Activated naive CD8-positive, alpha-beta T cell (primary cell): ENCODE measurements around the gene FGF3.

Source experiments
- H3K27ac Mint-ChIP-seq: one replicate; pipeline ENCODE4 v1.8.0; 2021; ENCODE audit warnings: mixed read lengths
- H3K27me3 Mint-ChIP-seq: one replicate; pipeline ENCODE4 v1.8.0; 2021; ENCODE audit warnings: mixed read lengths
- H3K36me3 Mint-ChIP-seq: one replicate; pipeline ENCODE4 v1.8.0; 2021; ENCODE audit warnings: mixed read lengths
- H3K4me1 Mint-ChIP-seq: one replicate; pipeline ENCODE4 v1.8.0; 2021; ENCODE audit warnings: low read depth, mixed read lengths
- H3K4me3 Mint-ChIP-seq: one replicate; pipeline ENCODE4 v1.8.0; 2021; ENCODE audit warnings: mild to moderate bottlenecking, mixed read lengths
- H3K9me3 Mint-ChIP-seq: one replicate; pipeline ENCODE4 v1.8.0; 2021; ENCODE audit warnings: low read depth, mixed read lengths

FGF3 gene

GRCh38 chr11:69807106-69807815 is 12.0 kb downstream of the FGF3 start:
- Mint-ChIP-seq H3K36me3 (no peaks in the 10 kb centered on the region), H3K9me3 (no peaks in the 10 kb centered on the region), H3K27me3 (peaks cover 6% of the 10 kb centered on the region), H3K4me1 (no peaks in the 10 kb centered on the region), H3K4me3 (no peak overlapping the region), H3K27ac (no peak overlapping the region)

DNA sequence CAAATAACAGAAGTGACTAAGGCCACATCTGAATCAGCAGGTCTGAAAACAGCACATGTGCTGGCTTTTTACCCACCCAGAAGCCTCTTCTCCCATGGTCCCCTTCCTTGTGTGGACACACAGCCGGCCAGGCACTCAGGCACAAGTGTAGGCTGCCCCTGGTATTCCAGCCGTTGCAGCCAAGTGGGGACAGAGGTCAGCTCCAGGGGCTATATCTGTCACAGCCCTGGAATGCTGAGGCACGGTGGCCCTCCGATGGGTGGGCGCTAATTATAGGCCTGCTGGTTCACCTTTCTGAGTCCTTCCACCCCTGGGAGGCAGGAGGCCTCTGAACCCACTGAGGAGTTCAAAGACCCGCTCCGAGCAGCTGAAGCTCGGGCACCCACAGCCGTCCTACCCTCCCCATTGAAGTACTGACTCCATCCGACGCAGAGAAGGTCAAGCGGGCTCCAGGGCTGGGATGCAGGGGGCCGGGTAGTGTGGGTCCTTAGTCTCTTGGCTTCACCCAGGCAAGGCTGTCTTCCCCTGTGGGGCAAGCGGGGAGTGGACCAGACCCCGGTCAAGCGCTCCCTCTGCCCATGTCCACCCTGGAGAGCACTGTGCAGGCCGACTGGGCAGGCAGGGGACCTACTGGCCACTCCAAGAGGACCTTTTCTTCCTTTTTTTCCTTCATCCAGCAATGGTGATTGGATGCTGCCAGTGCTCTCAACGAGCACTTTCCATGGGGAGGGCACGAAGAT is 14.3 kb downstream of the FGF3 start:
- no peaks in the 10 kb centered on the region for H3K36me3 Mint-ChIP-seq
- no peaks in the 10 kb centered on the region for H3K9me3 Mint-ChIP-seq
- no peaks in the 10 kb centered on the region for H3K4me1 Mint-ChIP-seq
- no peak overlapping the region for H3K4me3 Mint-ChIP-seq
- peaks cover 6% of the 10 kb centered on the region for H3K27me3 Mint-ChIP-seq
- H3K27ac Mint-ChIP-seq: no peak overlapping the region

GRCh38 chr11:69803604-69804218 is 15.5 kb downstream of the FGF3 start:
- peaks cover 2% of the 10 kb centered on the region for H3K27me3 Mint-ChIP-seq
- no peaks in the 10 kb centered on the region for H3K4me1 Mint-ChIP-seq
- H3K4me3 Mint-ChIP-seq: no peak overlapping the region
- H3K27ac Mint-ChIP-seq: no peak overlapping the region
- no peaks in the 10 kb centered on the region for H3K36me3 Mint-ChIP-seq
- H3K9me3 Mint-ChIP-seq: no peaks in the 10 kb centered on the region

DNA sequence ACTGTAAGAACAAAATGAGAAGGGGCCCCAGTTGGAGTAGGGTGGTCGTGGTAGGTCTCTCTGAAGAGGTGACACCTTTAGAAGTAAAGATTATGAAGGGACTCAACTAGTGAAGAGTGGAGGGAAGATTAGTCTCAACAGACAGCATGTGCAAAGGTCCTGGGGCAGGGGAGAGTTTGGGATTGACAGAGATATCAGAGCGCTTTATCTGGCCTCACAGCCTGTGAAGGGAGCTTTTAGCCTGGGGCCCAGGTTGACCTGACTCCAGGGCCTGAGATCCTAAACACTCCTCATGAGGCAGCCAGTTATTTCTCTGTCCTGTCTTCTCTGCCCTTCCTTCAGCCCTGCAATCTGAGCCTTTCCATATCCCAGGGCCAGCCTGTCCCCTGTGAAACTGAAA is 16.2 kb downstream of the FGF3 start:
- Mint-ChIP-seq H3K27me3 (peaks cover 2% of the 10 kb centered on the region), H3K9me3 (no peaks in the 10 kb centered on the region), H3K27ac (no peak overlapping the region), H3K4me3 (no peak overlapping the region), H3K36me3 (no peaks in the 10 kb centered on the region), H3K4me1 (no peaks in the 10 kb centered on the region)

- H3K9me3 Mint-ChIP-seq: no peaks in the 10 kb centered on the region
- no peaks in the 10 kb centered on the region for H3K4me1 Mint-ChIP-seq
- H3K27me3 Mint-ChIP-seq: peaks cover 2% of the 10 kb centered on the region
- no peak overlapping the region for H3K27ac Mint-ChIP-seq
- H3K36me3 Mint-ChIP-seq: no peaks in the 10 kb centered on the region
- no peak overlapping the region for H3K4me3 Mint-ChIP-seq
These were observed 16.6 kb downstream of the FGF3 start for GRCh38 chr11:69802590-69802989.

DNA sequence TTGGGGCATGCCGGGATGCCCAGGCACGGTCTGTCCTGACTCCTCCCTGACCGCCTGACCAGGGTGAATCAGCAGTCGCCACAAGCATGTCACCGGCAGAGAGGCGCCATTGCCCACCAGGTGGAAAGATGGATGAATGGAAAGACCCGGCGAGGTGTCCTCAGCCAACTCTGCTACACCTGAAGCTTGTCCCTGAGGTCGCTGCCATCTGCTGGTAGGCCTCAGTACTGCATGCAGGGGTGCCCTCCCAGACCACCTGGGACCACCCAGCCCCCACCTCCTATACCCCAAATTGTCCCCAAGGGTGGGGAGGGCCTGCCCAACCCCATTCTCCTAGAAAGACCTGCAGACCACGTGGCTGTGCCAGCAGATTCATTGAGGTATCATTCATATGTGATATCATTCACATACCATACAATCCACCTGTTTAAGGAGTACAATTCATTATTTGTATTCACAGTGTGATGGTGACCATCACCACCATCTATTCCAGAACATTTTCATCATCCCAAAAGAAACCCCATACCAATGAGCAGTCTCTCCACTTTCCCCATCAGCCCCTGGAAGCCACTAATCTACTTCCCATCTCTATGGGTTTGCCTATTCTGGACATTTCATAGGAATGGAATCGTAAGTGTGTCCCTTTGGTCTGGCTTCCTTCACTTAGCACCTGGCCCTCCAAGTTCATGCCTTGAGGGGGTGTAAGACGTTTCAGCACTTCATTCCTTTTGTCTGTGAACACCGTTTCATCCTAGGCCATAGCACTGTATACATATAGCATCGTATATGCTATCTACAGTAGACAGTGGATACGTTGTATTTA is 17.5 kb downstream of the FGF3 start:
- no peak overlapping the region for H3K27ac Mint-ChIP-seq
- H3K36me3 Mint-ChIP-seq: no peaks in the 10 kb centered on the region
- H3K27me3 Mint-ChIP-seq: peaks cover 2% of the 10 kb centered on the region
- H3K4me1 Mint-ChIP-seq: no peaks in the 10 kb centered on the region
- H3K9me3 Mint-ChIP-seq: no peaks in the 10 kb centered on the region
- no peak overlapping the region for H3K4me3 Mint-ChIP-seq

GRCh38 chr11:69800278-69800677 is 18.9 kb downstream of the FGF3 start:
- Mint-ChIP-seq H3K4me1 (no peaks in the 10 kb centered on the region), H3K36me3 (no peaks in the 10 kb centered on the region), H3K27me3 (peaks cover 2% of the 10 kb centered on the region), H3K9me3 (no peaks in the 10 kb centered on the region), H3K27ac (no peak overlapping the region), H3K4me3 (no peak overlapping the region)

DNA sequence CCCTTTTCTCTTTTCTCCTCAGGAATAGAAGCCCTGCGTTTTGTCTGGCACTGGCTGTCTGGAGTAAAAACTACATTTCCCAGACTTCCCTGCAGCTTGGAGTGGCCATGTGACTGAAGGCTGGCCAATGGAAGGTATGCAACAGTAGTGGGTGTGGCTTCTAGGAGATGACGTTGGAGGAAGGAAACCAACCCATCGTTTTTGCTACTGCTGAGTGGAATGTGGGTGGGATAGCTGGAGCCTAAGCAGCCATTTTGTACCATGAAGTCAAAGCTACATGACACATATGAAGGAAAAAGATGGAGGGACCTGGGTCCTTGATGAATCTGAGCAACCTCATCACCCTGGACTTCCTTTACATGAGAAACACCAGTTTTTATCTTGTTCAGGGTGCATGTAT is 19.6 kb downstream of the FGF3 start:
- Mint-ChIP-seq H3K27me3 (peaks cover 2% of the 10 kb centered on the region), H3K27ac (no peak overlapping the region), H3K36me3 (no peaks in the 10 kb centered on the region), H3K9me3 (no peaks in the 10 kb centered on the region), H3K4me1 (no peaks in the 10 kb centered on the region), H3K4me3 (no peak overlapping the region)

DNA sequence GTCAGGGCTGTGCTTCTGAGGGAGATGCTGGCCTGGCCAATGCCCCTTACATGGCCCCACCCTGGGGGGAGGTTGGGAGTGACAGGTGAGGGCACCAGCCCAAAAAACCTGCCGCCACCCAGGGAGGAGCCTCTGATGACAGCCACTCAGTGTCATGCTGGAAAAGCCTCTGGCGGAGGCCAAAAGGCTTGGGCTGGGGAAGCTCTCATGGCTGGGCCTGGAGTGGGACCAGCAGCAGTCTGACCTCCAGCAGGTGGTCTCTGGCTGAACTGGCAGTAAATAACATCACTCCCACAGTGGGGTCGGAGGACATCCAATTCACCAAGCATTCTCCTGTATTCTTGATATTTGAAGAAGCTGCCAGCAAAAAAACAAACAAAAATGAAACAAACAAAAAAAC is 20.1 kb downstream of the FGF3 start:
- H3K36me3 Mint-ChIP-seq: no peaks in the 10 kb centered on the region
- no peaks in the 10 kb centered on the region for H3K9me3 Mint-ChIP-seq
- no peak overlapping the region for H3K4me3 Mint-ChIP-seq
- H3K27ac Mint-ChIP-seq: no peak overlapping the region
- no peaks in the 10 kb centered on the region for H3K4me1 Mint-ChIP-seq
- peaks cover 2% of the 10 kb centered on the region for H3K27me3 Mint-ChIP-seq

DNA sequence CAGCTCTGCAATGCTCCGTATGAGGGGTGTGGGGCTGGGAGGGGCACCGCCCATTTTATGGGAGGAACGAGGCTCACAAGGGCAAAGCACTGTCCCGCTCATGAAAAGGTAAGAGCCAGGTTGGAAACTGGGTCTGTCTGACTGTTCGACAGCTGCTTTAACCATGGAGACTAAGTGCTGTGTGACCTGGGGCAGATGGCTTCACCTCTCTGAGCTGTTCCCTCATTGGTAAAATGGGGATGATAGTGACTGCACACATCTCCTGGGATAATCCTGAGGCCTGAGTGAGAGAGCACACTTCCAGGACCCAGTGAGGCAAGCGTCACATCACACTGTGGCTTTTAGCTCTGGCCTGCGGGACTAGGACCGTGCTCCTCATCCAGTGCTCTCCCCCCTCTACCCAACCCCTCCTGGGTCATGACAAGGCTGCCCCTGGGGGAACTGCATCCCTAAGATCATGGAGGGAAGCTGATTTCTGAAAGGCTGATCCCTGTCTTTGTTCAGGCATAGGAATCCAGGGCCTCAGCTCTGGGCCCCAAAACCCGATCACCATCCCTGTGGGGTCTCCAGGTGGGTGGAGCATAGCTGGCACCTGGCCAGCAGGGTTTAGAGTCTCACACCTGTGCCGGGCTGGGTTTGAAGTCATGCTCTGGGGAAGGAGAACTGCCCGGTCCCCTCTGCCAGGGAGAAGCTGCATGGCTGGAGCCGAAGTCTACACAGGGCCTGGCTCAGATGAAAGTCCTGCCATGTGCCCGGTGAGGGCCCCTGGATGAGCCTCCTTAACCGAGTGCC is 21.3 kb downstream of the FGF3 start:
- no peaks in the 10 kb centered on the region for H3K9me3 Mint-ChIP-seq
- peaks cover 2% of the 10 kb centered on the region for H3K27me3 Mint-ChIP-seq
- H3K4me3 Mint-ChIP-seq: no peak overlapping the region
- H3K36me3 Mint-ChIP-seq: no peaks in the 10 kb centered on the region
- H3K4me1 Mint-ChIP-seq: no peaks in the 10 kb centered on the region
- H3K27ac Mint-ChIP-seq: no peak overlapping the region

GRCh38 chr11:69797156-69797555 is 22.1 kb downstream of the FGF3 start:
- Mint-ChIP-seq H3K27me3 (no peaks in the 10 kb centered on the region), H3K9me3 (no peaks in the 10 kb centered on the region), H3K4me3 (no peak overlapping the region), H3K4me1 (no peaks in the 10 kb centered on the region), H3K27ac (no peak overlapping the region), H3K36me3 (no peaks in the 10 kb centered on the region)

- no peaks in the 10 kb centered on the region for H3K9me3 Mint-ChIP-seq
- H3K4me3 Mint-ChIP-seq: no peak overlapping the region
- H3K27me3 Mint-ChIP-seq: no peaks in the 10 kb centered on the region
- no peak overlapping the region for H3K27ac Mint-ChIP-seq
- no peaks in the 10 kb centered on the region for H3K36me3 Mint-ChIP-seq
- H3K4me1 Mint-ChIP-seq: no peaks in the 10 kb centered on the region
These were observed 23.2 kb downstream of the FGF3 start for GRCh38 chr11:69796063-69796462.

GRCh38 chr11:69791276-69792180 is 27.7 kb downstream of the FGF3 start:
- no peaks in the 10 kb centered on the region for H3K4me1 Mint-ChIP-seq
- H3K9me3 Mint-ChIP-seq: no peaks in the 10 kb centered on the region
- H3K36me3 Mint-ChIP-seq: no peaks in the 10 kb centered on the region
- no peak overlapping the region for H3K27ac Mint-ChIP-seq
- H3K27me3 Mint-ChIP-seq: no peaks in the 10 kb centered on the region
- no peak overlapping the region for H3K4me3 Mint-ChIP-seq
